Astrocyte of the cerebellum (primary cell): Measurements from ENCODE around the gene GABRG3.
A peak's percentile ranks its signal among the peaks of the same experiment; 100 is the strongest.
"Not testable (repeated sequence)": the region's sequence is repeated elsewhere in the genome, so short reads cannot be mapped to it uniquely, and the experiment has no call there.

Experiments
- DNase-seq: peaks from one replicate; pipeline ENCODE4 v3.0.0-alpha.2; 2011; ENCODE audit warnings: low read depth
- H3K4me3 ChIP-seq: 2 replicates; pipeline ENCODE4 v1.5.1; 2011; ENCODE audit warnings: mild to moderate bottlenecking, low read depth, low read length, moderate library complexity
- in situ Hi-C: cut with HindIII; loops from 2 replicates; pipeline ENCODE4 v1.10.0; 2017; ENCODE audit warnings: low sequenced_read_pairs
- TF ChIP-seq, protein P1 (sequence below): IDR thresholded peaks from 2 replicates; pipeline ENCODE4 v1.5.1; 2012; ENCODE audit warnings: low read length, low read depth, moderate library complexity, mild to moderate bottlenecking; ENCODE audit errors: missing control alignments

GABRG3 gene

DNA sequence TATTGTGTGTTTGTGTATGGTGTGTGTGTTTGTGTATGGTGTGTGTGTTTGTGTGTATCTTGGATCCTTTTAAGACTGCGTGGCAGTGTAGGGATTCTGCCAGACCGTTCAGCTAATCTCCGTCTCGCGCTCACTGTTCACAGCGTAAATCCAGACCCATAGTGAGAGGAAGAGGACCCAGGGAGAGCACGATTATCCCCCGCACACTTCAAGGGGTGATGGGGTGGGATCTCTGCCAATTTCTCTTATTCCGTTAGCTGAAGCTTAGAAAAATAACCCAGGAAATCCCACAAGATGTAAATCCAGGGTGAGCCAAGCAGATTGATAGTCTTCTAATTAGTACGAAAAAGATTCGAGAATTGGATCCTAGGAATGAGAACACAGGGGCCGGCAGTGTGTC, 381.2 kb downstream of the GABRG3 start:
- in situ Hi-C loops, result no loop called here
- DNase-seq, result no peak
- no peak overlapping the region for H3K4me3 ChIP-seq
- TF ChIP-seq, protein P1, sequence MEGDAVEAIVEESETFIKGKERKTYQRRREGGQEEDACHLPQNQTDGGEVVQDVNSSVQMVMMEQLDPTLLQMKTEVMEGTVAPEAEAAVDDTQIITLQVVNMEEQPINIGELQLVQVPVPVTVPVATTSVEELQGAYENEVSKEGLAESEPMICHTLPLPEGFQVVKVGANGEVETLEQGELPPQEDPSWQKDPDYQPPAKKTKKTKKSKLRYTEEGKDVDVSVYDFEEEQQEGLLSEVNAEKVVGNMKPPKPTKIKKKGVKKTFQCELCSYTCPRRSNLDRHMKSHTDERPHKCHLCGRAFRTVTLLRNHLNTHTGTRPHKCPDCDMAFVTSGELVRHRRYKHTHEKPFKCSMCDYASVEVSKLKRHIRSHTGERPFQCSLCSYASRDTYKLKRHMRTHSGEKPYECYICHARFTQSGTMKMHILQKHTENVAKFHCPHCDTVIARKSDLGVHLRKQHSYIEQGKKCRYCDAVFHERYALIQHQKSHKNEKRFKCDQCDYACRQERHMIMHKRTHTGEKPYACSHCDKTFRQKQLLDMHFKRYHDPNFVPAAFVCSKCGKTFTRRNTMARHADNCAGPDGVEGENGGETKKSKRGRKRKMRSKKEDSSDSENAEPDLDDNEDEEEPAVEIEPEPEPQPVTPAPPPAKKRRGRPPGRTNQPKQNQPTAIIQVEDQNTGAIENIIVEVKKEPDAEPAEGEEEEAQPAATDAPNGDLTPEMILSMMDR, result no peak

DNA sequence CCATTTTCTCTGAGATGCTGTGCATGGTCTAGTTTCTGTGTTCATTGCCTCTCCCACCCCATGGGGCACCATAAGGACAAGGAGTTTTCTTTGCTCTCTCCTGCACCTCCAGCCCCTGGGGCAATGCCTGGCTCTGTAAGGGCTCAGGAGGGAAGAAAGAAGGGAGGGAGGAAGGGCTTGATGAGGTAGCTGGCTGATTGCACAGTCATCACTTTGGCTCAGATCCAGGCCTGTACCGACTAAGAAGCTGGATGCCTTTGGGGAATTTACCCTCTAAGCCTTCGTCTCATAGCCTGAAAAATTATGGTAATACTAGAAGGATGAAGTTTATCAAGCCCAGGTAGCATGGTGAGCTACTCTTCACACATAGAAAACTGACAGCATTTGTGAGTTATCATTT, 382.9 kb downstream of the GABRG3 start:
- DNase-seq, result no peak
- TF ChIP-seq, protein P1, result no peak
- H3K4me3 ChIP-seq, result no peak overlapping the region
- in situ Hi-C loops, result no loop called here

DNA sequence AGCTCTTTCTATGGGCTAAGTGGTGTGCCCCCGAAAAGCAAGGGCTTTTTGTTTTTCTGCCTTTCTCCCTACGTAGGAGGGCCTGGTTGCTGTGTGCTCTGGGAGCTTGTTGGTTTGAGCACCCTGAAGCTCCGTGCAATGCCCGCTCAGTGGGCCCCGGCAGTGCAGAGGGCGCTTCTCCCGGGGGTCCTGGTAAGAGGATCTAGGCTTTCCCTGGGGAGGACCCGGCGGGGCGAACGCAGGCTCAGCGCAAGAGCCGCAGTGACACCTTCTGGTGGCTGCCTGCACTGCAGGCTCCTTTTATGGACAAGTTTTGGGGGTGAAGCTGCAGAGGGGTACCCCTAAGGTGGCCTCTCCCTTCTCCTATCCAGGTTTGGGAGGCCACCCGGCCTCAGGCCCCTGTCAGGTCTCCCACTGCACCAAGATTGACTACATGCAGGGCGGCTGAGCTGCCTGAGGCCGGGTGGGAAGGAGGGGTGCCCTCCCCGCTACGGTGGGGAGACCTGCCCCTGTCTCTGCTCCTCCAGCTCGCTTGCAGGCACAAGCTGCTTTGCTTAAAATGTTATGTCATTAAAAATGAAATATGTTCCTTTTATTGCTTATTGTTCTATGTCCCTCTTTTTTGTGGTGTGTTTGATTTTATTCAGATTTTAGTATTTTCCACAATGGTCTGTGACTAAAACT, 387.9 kb downstream of the GABRG3 start:
- TF ChIP-seq, protein P1, result peak; percentile 76
- no peak for DNase-seq
- in situ Hi-C loops, result no loop called here
- no peak overlapping the region for H3K4me3 ChIP-seq

DNA sequence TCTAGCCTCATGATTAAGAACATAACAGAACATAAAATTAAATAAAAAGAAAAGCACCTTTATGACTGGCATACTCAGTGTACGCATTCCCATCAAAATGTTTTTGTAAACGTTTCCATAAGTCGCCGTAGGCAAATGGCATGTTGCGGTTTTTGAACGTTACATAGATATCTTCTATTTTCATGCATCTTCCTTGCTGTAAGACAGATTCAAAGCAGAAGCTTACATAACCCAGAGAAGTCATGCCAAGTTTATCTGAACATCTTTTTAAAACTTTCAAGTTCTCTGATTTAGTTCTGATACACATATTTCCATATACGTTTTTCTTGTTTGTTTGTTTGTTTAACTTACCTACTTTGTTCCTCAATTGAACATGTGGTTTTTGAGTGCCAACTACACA, 388.6 kb downstream of the GABRG3 start:
- no peak for DNase-seq
- TF ChIP-seq, protein P1, result no peak
- in situ Hi-C loops, result no loop called here
- H3K4me3 ChIP-seq, result no peak overlapping the region

DNA sequence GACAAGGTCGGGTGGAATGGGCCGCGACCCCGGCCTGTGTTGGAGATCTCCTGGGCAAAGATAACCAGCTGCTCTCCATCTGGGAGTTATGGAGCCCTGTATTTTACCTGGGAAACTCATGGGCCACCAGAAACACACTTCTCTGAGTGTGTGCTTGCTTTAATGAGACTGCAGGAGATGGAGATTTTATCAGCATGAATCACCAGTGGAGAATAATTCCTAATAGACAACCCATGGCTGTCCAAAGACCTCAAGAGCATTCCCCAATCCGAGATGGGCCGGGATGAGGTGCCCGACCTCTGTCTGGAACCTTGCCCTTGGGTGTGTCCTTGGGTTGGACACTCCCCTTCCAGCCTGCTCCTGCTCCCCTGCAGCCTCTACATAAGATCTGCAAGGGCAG, 389.3 kb downstream of the GABRG3 start:
- H3K4me3 ChIP-seq, result no peak overlapping the region
- in situ Hi-C loops, result no loop called here
- TF ChIP-seq, protein P1, result no peak

DNA sequence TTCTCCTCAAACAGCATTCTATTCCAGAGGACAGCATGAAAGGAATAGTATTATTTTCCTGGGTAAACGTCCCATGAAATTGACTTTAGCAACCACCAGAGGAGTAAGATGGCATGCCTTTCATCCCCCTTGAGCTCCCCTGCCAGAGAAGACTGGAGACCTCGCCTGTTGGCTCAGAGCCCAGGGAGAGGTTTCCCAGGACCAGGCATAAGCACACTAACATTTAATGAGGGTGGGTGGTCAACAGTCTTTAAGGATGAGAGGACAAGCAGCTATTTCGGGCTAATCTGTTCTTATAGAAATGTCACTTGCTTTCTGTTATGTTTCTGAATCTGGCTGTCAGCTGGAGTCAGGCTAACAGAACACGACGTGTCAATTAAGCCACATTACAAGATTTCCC, 390.5 kb downstream of the GABRG3 start:
- in situ Hi-C loops, result no loop called here
- TF ChIP-seq, protein P1, result no peak
- no peak overlapping the region for H3K4me3 ChIP-seq
- DNase-seq, result no peak

More for the DNA sequence above, 389.3 kb downstream of the GABRG3 start:
- DNase-seq, result no peak

DNA sequence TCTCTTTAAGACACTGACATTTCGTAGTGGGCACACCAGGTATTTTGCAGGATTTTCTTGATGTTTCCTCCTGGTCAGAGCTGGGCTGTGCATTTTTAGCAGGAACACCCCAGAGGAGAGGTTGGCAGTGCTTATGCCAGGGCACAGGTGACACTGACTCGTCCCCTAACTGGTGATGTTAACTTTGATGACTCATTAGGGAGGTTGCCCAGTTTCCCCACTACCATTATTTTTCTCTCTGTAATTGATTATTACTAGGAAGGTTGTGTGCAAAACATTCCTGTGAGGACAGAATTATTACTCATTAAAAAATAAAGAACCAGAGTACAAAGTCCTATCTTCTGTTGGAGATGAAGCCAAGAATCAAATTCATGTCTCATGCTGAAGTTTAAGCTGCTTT, 394.5 kb downstream of the GABRG3 start:
- no peak overlapping the region for H3K4me3 ChIP-seq
- no peak for DNase-seq
- in situ Hi-C loops, result no loop called here
- TF ChIP-seq, protein P1, result no peak

DNA sequence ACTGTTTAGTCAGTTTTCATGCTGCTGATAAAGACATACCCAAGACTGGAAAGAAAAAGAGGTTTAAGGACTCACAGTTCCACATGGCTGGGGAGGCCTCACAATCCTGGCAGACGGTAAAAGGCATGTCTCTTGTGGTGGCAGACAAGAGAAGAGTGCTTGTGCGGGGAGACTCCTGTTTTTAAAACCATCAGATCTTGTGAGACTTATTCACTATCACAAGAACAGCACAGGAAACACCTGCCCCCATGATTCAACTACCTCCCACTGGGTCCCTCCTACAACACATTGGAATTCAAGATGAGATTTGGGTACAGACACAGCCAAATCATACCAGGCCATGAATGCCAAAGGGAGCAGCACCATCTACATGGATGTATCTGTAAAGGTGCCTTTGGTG, 406.4 kb downstream of the GABRG3 start:
- H3K4me3 ChIP-seq, DNase-seq, in situ Hi-C loops: not testable (repeated sequence)
